Islet of Langerhans (tissue), 1 donor: ENCODE results near the gene IER3.

ENCODE experiments used
- FAIRE-seq: peaks from one replicate; lab custom pipeline; 2011; peaks lifted over from hg19 to GRCh38; lab: Jason Lieb, UNC

The IER3 gene

DNA sequence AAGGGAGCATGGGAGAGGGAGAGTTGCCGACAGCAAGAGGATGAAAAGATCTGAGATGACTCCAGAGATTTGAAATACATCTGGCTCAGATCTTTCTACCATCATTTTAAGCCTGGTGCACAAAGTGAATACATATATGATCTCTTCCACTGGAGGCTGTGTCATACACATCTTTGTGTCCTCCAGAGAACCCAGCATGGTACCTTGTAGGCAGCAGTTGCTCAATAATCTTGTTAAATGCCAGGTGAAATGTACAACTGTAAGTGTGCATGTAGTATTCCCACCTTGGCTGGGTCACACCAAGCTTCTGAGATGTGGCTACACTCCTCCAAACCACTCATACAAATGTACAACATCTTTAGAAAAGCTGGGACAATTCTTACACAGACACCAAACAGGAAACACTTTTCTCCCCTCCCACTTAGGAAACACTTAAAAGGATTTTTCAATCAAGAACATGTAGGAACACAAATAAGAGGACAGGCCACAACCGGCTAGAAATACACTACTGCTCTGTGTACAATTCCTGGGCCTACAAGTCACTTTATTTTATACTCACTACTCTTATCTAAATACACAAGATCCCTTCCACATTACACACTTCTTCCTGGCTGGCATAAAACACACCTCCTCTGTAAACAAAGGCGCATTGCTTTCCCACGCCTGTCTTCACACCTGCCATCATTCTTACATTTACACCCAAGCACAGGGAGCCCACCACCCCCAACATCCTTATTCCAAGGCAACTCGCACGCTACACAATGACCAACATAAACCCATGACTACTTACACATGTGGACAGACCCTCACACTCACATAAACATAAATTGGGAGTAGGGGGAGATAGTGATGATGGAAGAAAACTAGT is 3.8 kb upstream of the IER3 start:
- FAIRE-seq, result no peak

GRCh38 chr6:30747300-30747687 is 2.9 kb upstream of the IER3 start:
- no peak for FAIRE-seq

DNA sequence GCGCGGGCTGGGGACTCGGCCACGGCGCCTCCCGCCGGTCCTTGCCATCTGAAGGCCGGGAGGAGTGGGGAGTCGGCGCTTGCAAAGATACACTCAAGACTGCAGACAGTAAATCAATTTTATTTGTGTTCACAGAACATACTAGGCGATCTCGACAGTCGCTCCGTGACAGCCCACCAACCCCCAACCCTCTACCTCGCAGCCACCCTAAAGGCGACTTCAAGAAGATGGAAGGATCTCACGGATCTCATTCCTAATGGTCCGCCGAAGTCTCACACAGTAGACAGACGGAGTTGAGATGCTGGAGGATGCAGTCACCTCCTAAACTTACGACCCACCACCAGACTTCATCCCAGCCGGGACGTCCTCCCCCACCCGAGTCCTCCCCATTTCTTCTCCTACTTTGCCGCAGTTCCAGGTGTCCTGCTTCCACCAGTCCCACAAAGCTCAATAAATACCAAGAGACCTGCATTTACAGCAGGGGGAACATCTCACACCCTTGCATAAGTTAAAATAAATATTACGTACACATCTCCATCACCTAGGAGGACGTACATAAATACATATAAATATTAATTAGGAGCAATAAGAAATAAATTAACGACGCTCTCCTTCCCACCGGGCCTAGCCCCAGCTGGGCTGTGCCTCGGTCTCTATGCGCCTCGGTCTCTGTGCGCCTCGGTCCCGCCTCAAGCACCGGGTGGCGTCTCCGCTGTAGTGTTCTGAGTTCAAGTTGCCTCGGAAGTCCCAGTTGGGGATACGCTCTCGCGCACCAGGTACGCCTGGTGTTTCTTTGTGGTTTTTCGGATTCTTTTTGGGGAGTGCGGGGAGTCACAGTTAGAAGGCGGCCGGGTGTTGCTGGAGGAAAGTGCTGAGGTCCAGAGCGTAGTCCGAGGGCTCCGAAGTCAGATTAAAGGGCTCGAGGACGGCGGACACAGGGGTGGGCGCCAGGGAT is 971 bp downstream of the IER3 start:
- no peak for FAIRE-seq

DNA sequence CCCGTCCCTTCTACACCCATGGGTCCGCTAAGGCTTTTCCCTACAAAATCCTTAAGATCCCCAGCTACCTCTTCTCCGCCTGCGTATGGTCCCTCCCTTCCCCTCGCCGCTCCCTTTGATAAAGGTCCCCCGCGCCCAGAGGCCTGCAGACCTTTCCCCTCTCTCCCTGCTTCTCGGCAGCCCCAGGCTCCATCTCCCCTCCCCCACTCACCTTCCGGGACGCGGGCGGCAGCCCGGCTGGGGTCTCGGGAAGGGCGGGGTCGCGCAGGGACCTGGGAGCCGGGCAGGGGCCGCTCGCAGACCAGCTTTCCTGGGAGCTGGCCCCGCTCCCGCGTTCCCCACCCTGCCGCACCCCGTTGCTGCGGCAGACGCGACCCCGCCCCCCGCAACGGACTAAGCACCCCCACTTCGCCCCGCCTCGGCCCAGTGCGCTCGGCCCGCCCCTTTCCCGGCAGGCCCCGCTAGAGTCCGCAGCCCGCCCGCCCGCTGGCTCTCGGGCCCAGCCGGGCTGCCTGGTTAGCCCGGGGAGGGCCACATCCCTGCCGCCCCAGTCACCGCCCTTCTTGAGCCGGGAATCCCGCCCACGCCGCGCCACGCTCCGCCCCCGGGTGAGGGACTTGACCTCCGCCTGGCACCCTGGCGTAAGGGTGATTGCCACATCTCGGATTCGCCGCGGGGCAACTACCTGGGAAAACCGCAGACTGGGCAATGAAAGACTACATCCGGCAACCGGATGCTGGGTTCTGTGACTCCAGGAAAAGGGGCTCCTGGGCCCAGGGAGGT is 1.8 kb downstream of the IER3 start, which contains the start of gene FLOT1:
TSS of gene FLOT1 (minus strand) at position 372 of the 783 bp plus-strand sequence. CDS start 498 bp downstream, outside the sequence.
- no peak for FAIRE-seq

- FAIRE-seq, result no peak
These were observed 2.5 kb downstream of the IER3 start for GRCh38 chr6:30741789-30742315.

GRCh38 chr6:30741063-30741779 is 3.1 kb downstream of the IER3 start:
- no peak for FAIRE-seq

DNA sequence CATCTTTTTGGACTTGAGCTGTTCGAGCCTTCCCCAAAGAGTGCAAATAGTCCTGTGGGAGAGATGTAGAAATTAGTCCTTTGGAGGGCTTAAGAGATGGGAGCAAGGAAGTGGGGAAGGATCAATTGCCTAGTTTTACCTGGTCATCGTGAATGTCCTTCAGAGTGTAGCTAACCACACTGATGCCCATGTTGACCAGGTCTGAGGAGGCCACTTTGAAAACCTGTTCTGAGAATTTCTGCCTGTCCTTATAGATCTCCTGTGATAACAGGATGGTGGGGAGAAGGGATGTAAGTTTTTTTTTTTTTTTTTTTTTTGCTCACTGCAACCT is 3.8 kb downstream of the IER3 start:
- FAIRE-seq, result no peak

DNA sequence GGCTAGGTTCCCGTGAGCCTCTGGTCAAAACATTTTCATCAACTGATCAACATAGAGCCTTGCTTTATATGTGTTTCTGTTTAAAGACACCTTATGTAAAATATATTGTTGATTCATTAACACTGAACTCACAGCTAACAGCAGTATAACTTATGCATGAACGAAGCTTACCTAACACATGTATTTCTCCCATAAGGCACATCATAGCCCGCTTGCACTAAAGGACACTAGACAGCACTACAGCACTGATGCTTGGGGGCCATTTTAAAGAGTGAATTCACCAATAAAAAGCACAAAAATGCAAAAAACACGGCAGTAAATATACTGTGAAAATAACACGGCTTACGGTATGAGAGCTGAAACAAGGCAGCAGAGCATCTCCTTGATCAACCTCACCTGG is 5.8 kb downstream of the IER3 start:
- no peak for FAIRE-seq

DNA sequence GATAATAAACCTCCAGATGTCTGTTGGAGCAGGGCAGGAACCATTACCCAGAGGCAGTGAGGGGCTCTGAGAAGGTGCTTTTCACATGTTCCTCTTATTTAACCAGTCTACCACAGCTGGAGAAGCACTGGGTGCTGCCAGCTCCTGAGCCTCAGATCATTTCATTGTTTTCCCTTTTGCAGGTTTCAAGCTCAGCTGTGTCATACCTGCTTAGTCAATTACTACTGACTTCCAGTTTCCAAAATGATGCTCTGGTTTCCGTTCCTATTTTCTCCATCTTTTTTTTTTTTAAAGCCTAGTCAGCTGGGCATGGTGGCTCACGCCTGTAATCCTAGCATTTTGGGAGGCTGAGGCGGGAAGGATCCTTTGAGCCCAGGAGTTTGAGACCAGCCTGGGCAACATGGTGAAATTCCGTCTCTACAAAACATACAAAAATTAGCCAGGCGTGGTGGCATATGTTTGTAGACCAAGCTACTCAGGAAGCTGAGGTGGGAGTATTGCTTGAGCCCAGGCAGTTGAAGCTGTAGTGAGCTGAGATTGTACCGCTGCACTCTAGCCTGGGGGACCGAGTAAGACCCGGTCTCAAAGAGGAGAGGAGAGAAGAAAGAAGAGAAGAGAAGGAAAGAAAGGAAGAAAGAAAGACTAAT is 8.6 kb downstream of the IER3 start:
- no peak for FAIRE-seq

- FAIRE-seq, result no peak
These were observed 12.0 kb downstream of the IER3 start for GRCh38 chr6:30732237-30732943.

DNA sequence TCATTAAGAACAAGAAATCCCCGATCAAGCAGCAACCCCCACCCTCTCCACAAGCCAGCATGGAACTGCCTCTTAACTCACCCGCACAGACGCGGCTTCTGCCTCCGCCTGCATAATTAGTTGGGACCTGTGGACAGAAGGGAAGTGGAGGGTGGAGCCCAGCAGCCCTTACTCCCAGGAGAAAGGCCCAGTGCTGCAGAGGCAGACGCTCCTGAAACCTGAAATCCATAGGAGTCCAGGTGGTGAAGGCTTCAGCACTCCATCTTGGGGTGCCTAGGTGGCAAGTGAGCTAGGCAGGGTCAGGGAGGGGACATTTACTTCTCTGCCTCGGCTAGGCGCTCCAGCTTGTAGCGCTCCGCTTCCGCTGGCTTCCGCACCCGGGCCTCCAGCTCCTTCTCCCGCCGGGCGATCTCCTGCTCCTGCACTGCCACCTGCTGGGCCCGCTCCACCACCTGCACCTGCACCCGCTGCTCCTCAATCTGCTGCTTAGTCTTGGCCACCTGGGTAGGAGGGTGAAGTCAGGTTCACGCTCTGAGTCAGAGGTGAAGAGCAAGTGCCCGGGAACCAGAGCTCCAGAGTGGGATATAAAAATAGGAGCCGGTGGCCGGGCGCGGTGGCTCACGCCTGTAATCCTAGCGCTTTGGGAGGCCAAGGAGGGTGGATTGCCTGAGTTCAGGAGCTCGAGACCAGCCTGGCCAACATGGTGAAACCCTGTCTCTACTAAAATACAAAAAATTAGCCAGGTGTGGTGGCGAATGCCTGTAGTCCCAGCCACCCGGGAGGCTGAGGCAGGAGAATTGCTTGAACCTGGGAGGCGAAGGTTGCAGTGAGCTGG is 13.5 kb downstream of the IER3 start:
- FAIRE-seq, result no peak

GRCh38 chr6:30727920-30728553 is 16.3 kb downstream of the IER3 start:
- no peak for FAIRE-seq

GRCh38 chr6:30726506-30727413 is 17.6 kb downstream of the IER3 start:
- no peak for FAIRE-seq

GRCh38 chr6:30725713-30726505 is 18.4 kb downstream of the IER3 start:
- no peak for FAIRE-seq

- no peak for FAIRE-seq
These were observed 19.3 kb downstream of the IER3 start for GRCh38 chr6:30724906-30725667.
